Amniotic epithelial cell (primary cell): ENCODE results near the gene CCNQ.

Experiments used
- DNase-seq: peaks from one replicate; pipeline ENCODE4 v3.0.0-alpha.2; 2010; ENCODE audit warnings: low read depth

The CCNQ gene

DNA sequence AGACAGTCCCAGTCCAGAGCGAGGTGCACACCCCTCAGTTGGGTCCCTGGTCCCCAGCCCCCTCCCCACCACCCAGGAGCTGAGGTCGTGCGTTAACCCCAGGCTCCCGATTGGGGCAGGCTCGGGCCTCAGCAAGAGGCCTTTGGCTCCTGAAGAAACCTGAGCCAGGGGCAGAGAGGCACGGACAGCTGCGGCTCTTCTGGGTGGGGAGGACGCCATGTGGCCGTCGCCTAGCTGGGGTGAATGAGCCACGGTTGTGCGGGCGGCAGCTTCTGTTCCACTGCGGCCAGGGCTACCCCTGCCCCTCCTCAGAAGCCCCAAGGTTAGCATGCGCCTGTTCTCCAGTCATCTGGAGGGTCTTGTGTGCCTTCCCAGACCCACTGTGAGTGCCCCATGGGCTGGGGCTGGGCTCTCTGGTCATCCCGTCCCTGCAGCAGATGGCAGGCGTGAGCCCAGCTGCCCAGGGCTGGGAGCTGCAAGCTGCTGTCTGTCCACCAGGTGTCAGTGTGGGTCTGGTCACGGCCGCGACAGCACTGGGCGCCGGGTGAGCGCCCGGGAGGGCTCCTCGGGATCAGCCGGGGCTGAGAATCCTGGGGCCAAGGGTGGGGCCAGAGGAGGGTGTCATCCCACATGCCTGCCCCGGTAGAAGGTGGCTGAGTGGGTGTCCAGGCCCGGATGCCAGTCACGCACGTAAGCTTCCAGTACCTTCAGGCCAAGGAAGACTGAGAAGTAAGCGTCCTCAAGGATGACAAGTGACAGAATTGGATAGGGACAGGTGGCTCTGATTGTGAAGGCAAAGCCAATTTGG is 59.6 kb downstream of the CCNQ start:
- DNase-seq = peak; percentile 29

DNA sequence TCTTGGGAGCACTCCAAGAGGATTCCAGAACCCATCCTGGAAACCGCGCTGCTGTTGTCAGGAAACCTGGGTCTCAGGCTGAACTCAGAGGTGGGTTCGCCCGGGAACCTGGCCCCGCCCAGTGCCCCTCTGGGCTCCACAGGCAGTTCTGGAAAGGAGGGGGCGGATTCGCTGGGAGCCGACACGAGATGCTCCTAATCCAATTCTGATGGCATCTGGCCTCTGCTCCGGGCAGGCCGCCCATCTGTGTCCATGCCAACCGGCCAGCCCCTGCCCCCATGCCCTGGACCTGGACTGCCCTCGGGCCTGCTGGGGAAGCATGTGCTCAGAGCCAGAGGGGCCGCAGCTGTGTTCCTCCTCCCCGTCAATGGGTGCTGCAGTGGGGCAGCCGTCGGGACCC is 60.5 kb downstream of the CCNQ start:
- DNase-seq = no peak
